Endometrial microvascular endothelial cells (primary cell): ENCODE measurements around the gene EOMES. TPM values are rescaled to one million over a fixed set of nuclear protein-coding genes. Genes with fewer than 3 reads are reported as not detected.

Source experiments
- in situ Hi-C: cut with HindIII; loops from 2 replicates; pipeline ENCODE4 v1.10.0; 2017; ENCODE audit warnings: low sequenced_read_pairs, low pct_unique_long_range_greater_than_20kb; ENCODE audit errors: inconsistent ontology term
- total RNA-seq: library from RNA; depleted of rRNA; stranded (reverse); fragments of >200 nt; gene quantifications from one replicate; pipeline ENCODE4 v1.2.3, GENCODE V29; 2015; ENCODE audit errors: inconsistent ontology term

The EOMES gene
- total RNA-seq, 1 donor from 2014 or later: not detected

- in situ Hi-C loops: loop anchor here (25.0 kb wide), 1 partner anchor 564 kb away; no protein-coding TSS in a partner anchor
Measured at GRCh38 chr3:27723456-27723814, 1.3 kb upstream of the EOMES start.

- in situ Hi-C loops: loop anchor here (25.0 kb wide), 1 partner anchor 564 kb away; no protein-coding TSS in a partner anchor
Measured at GRCh38 chr3:27723001-27723445, 900 bp upstream of the EOMES start.

DNA sequence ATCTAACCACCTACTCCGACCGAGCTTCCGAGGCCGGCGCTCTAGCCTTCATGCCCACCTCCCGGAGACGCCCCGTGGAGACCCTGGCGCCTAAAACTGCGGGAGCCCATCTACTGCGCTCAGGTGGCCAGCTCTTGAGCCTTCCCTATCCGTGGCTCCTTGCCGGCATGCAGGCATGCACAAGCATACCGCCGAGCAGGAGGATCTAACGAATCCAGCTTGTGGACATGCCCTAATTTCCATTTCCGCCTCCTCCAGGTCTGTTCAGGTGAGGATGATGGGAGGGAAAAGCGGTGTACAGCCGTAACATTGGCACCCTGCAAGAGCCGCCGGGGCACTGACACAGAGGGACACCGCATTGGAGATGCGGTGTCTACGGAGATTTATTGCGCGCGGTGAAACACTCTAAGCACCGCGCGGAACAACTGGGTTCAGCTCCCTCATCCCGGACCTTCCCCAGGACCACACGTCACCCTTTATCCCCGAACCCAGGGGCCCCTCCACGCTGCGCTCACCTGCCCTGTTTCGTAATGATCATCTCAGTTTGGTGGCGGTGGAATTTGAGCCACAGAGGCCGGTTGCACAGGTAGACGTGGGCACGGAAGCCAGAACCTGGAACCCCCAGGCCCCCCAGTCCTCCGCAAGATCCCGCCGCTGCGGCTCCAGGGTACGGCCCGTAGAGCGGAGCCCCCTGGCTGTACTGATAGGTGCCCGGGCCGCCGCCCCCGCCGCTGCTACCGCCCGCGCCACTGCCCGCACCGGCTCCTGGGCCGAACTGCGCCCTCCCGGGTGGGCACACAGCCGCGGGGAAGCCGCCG is 1.0 kb downstream of the EOMES start:
- in situ Hi-C loops: loop anchor here (25.0 kb wide), 1 partner anchor 566 kb away; no protein-coding TSS in a partner anchor

GRCh38 chr3:27719314-27720003 is 2.7 kb downstream of the EOMES start:
- in situ Hi-C loops: loop anchor here (25.0 kb wide), 1 partner anchor 568 kb away; no protein-coding TSS in a partner anchor

GRCh38 chr3:27718459-27718858 is 3.7 kb downstream of the EOMES start:
- in situ Hi-C loops: loop anchor here (25.0 kb wide), 1 partner anchor 569 kb away; no protein-coding TSS in a partner anchor

GRCh38 chr3:27717200-27717852 is 4.8 kb downstream of the EOMES start:
- in situ Hi-C loops: loop anchor here (25.0 kb wide), 1 partner anchor 570 kb away; no protein-coding TSS in a partner anchor

DNA sequence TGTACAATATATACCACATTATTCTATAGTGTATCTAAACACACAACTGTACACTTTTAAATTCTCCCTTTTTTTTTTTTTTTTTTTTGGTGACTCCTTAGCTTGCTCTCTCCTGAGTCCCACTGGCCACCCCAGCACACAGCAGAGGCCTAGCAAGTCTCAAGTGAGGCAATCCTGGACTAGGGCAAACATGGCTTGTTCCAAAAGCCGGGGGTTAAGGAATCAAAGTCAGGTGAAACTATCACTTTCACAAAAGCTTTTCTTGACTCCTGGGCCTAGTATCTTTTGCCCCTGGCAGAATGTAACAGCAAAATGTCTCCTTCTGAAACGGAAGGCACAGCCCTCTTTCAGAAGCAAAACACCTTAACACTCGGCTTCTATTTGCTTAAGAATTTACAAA is 5.8 kb downstream of the EOMES start:
- in situ Hi-C loops: loop anchor here (25.0 kb wide), 1 partner anchor 571 kb away; no protein-coding TSS in a partner anchor

- in situ Hi-C loops: loop anchor here (25.0 kb wide), 1 partner anchor 571 kb away; no protein-coding TSS in a partner anchor
Measured at GRCh38 chr3:27715863-27716262, 6.3 kb downstream of the EOMES start.

GRCh38 chr3:27715454-27715806 is 6.7 kb downstream of the EOMES start:
- in situ Hi-C loops: loop anchor here (25.0 kb wide), 1 partner anchor 572 kb away; no protein-coding TSS in a partner anchor

DNA sequence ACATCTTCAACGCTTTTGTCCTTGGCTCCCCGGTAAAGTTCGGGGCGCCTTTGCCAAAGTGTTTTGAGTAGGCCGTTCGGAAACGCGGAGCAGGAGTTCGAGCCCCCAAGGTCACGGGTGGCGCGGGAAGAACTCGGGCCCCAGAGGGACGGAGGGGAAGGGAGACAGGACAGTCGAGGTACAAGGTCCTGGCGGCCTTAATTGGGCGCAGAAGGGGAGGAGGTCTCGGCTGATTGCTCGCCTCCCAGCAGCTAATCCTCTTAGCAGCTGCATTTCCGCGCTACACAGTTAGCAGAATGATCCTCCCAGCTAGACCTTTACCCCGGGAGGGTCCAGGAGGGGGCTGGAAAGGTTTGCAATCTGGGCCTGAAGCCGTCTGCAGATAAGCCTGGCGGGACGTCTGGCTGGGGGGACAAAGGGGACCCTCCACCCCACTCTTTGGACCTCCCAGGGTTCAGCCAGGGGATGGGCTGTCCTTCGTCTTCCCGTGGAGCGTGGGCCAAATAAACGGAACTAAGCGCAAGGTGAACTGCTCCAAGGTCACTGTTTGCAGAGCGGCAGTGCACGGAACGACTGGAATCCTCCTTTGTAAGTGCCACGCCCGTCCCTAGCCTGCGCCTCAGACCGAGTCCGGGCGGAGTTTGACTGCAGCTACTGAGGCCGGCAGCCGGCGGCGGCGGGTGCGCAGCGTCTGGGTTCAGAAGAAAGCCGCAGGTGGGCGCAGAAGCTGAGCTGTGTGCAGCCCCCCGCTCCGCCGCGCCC is 7.2 kb downstream of the EOMES start:
- in situ Hi-C loops: loop anchor here (25.0 kb wide), 1 partner anchor 572 kb away; no protein-coding TSS in a partner anchor

DNA sequence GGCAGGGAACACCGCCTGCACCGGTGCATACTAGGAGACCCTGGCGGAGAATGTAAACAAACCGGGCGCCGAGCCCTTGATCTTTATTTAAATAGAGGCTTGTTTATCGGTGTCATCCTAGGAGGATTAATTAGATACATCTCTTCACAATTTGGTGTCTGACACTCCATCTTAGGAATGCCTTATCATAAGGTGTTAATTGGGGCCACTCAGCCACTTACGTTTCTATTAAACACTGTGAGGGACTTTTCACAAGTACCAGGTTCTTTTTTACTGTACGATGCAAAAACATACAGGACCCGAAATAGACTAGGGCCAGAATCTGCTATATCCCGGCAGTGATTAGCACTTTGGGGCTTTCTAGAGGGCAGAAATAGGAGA is 8.0 kb downstream of the EOMES start:
- in situ Hi-C loops: loop anchor here (25.0 kb wide), 1 partner anchor 573 kb away; no protein-coding TSS in a partner anchor

GRCh38 chr3:27713435-27714145 is 8.5 kb downstream of the EOMES start:
- in situ Hi-C loops: loop anchor here (25.0 kb wide), 1 partner anchor 574 kb away; no protein-coding TSS in a partner anchor

- in situ Hi-C loops: loop anchor here (25.0 kb wide), 1 partner anchor 574 kb away; no protein-coding TSS in a partner anchor
Measured at GRCh38 chr3:27713078-27713423, 9.1 kb downstream of the EOMES start.

- in situ Hi-C loops: loop anchor here (25.0 kb wide), 1 partner anchor 575 kb away; no protein-coding TSS in a partner anchor
Measured at GRCh38 chr3:27712136-27713077, 9.7 kb downstream of the EOMES start.

DNA sequence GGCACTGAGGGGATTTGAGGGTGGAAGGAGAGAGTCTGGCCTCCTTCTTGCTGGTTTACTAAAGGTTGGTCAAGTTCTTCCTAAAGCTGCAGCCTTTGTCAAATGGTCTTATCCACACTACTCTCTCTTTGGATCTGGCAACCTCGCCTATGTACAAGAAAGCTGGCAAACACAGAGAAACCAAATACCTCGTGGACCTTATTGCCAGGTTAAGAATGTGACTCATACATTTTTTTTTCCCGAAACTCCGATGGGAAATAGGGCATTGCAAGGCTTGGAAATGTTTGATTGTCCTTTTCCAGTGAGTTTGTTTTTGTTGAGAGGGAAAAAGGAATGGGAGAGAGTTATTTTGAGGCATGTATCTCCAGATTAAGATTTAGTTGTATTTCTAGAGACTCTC is 13.9 kb downstream of the EOMES start:
- in situ Hi-C loops: loop anchor here (25.0 kb wide), 1 partner anchor 579 kb away; no protein-coding TSS in a partner anchor

GRCh38 chr3:27699067-27699466 is 23.1 kb downstream of the EOMES start:
- in situ Hi-C loops: no loop called here

DNA sequence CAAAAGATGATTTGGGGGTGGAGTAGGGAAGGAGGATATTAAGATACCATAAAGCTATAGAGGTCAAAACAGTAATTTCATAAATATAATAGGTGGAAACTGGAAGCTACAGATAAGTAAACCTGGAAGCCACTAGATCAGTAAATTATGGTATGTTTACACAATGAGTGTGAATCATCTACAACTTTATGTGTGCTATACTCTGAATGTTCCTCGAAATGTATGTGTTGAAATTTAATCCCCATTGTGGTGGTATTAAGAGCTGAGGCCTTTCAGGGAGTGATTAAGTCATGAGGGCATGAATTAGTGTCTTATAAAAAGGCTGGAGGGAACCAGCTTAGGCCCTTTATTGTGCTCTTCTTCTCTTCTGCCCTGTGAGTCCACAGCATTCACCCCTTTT is 25.2 kb downstream of the EOMES start:
- in situ Hi-C loops: no loop called here
